Fibroblast of mammary gland (primary cell): ENCODE results near the gene PODXL2.

Experiments used
- DNase-seq: peaks from one replicate; pipeline ENCODE4 v3.0.0-alpha.2; 2010; ENCODE audit warnings: low read depth
- H3K4me3 ChIP-seq: 2 replicates; pipeline ENCODE4 v1.5.1; 2011; ENCODE audit warnings: low read depth, mild to moderate bottlenecking, low read length, moderate library complexity; ENCODE audit not compliant: control insufficient read depth
- TF ChIP-seq, protein P1 (sequence below): conservative IDR thresholded peaks from 2 replicates; pipeline ENCODE4 v1.5.1; 2011; ENCODE audit warnings: low read depth, low read length, inconsistent platforms; ENCODE audit not compliant: control insufficient read depth, insufficient read depth

PODXL2 gene, protein sequence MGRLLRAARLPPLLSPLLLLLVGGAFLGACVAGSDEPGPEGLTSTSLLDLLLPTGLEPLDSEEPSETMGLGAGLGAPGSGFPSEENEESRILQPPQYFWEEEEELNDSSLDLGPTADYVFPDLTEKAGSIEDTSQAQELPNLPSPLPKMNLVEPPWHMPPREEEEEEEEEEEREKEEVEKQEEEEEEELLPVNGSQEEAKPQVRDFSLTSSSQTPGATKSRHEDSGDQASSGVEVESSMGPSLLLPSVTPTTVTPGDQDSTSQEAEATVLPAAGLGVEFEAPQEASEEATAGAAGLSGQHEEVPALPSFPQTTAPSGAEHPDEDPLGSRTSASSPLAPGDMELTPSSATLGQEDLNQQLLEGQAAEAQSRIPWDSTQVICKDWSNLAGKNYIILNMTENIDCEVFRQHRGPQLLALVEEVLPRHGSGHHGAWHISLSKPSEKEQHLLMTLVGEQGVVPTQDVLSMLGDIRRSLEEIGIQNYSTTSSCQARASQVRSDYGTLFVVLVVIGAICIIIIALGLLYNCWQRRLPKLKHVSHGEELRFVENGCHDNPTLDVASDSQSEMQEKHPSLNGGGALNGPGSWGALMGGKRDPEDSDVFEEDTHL

DNA sequence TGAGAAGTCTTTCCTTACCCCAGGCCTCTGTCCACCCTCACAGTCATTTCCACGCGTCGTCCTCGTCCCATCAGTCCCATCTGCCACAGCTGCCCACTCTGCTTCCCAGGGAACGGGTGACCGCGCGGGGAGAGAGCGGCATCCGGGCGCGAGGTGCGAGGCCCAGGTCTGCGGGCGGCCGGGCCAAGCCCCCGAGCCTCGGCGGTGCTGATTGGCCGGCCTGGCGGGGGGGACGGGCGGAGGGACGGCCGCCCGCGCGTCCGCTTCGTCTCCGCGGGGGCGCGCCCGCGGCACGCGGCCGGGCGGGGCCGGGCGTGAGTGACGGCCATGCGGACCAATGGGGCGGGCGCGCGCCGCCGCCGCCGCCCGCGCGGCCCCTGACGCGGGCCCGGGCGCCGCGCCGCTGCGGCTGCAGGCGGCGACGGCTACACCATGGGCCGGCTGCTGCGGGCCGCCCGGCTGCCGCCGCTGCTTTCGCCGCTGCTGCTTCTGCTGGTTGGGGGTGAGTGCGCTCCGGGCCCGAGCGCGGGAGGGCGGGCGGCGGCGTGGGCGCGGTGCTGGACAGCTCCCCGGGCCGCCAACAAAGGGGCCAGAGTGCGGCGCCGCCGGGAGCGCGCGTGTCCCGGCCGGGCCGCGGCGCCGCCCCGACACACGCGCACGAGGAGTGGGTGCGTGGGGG, at the start of gene PODXL2:
TSS of gene PODXL2 (plus strand) at position 398 of the 679 bp plus-strand sequence. CDS start at position 433, 35 bp downstream.
- peak; percentile 21 for DNase-seq
- TF ChIP-seq, protein P1, sequence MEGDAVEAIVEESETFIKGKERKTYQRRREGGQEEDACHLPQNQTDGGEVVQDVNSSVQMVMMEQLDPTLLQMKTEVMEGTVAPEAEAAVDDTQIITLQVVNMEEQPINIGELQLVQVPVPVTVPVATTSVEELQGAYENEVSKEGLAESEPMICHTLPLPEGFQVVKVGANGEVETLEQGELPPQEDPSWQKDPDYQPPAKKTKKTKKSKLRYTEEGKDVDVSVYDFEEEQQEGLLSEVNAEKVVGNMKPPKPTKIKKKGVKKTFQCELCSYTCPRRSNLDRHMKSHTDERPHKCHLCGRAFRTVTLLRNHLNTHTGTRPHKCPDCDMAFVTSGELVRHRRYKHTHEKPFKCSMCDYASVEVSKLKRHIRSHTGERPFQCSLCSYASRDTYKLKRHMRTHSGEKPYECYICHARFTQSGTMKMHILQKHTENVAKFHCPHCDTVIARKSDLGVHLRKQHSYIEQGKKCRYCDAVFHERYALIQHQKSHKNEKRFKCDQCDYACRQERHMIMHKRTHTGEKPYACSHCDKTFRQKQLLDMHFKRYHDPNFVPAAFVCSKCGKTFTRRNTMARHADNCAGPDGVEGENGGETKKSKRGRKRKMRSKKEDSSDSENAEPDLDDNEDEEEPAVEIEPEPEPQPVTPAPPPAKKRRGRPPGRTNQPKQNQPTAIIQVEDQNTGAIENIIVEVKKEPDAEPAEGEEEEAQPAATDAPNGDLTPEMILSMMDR: no peak
- no peak within 1 kb of the TSS for H3K4me3 ChIP-seq

DNA sequence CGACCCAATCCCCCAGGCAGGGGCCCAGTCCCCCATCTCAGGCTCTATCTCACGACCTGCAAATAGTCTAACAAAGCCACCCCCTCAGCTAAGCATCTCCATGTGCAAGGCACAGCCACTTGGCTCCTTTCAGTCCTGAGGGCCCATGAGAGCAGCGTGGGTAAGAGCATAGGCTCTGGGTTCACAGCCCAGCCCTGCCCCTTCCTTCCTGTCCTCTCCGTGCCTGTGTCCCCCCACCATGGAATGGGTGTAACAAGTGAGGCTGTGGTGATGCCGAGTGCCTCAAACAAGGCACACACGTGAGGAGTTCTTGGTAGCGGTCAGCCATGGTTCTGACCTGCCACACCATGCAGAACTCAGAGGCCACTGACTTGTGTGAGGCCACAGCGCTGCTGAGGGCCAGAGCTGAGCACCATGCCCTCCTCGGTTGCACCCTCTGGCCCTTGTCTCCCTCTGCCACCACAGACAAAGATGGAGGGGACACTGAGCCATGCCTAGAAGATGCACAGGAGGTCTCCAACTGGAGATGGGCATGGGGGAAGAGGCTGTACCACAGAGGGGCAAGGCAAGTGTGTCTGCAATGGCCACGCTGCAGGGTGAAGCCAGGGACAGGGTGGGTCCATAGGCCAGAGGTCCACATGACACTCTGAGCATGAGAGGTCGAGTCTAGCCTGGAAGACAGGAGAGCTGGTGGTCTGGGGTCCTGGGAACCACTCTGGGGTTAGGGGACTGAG, 48.5 kb upstream of the PODXL2 start:
- TF ChIP-seq, protein P1: no peak
- DNase-seq: no peak
- no peak overlapping the region for H3K4me3 ChIP-seq

DNA sequence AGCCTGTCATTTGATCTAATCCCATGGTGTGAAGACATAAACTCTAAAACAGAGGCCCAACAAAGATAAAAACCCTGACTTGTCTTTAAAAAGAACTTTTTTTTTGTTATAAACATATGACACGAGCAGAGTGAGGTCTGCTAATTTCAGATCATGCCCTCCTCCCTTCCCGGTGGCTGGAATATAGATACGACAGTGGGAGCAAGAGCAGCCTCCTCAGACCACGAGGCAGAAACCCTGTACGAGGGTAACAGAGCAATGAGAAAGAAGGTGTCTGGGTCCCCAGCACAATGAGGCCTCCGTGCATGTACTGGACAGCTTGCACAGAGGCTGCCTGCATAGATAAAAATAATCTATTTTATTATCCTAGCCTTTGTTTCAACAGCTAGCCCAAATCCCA, 44.3 kb upstream of the PODXL2 start:
- no peak overlapping the region for H3K4me3 ChIP-seq
- TF ChIP-seq, protein P1: no peak
- DNase-seq: no peak

DNA sequence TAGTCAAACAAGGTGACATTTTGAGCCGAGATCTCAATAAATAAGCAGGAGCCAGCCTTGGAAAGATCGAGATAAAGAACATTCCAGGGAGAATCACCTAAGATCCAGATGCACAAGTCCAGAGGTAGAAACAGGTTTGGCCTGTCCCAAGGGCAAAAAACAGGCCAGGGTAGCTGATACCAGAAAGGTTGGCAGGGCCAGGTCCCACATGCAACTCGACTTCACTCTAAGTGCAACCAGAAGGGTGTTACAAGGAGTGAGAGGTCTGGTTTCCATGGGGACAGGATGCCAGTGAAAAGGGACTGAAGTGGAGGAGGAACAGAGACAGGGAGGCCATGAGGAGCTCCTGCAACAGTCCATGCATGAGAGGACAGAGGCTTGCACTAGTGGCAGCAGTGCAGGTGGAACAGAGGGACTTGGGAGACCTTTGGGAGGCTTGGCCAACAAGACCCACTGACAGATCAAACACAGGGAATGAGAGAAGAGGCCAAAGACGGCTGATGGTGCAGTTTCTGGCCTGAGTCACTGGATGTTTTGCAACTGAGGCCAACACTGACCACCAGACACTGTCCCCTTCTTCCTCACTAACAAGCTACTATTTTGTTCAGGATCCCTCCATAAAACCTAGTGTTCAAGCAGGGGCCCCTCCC, 43.7 kb upstream of the PODXL2 start:
- peak; percentile 67 for DNase-seq
- TF ChIP-seq, protein P1: no peak
- H3K4me3 ChIP-seq: no peak overlapping the region

DNA sequence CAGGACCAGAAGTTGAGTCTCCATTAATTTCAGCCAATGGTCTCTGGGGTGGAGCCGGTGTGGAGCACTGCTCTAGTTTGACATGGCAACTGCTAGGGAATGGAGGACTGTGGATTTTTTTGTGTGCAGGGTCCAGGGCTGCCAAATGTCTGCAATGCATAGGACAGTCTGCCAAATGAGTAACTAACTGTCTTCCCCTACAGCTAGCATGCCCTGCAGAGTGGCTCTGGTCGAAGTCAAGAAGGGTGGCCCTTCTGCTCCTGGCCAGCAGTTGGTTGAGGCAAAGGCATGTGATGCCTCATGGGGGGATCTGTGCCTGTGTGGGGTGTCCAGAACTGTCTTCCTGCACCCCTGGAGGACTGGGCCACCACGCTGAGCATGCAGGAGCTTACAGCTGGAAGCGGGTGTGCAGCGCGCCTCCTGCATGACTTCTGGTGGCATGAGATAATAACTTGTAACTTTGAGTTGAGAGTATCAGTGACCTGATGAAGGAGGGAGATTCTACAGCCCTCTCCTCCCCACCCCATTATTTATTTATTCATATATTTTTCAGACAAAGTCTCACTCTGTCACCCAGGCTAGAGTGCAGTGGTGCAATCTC, 43.1 kb upstream of the PODXL2 start:
- TF ChIP-seq, protein P1: no peak
- no peak for DNase-seq
- H3K4me3 ChIP-seq: no peak overlapping the region

DNA sequence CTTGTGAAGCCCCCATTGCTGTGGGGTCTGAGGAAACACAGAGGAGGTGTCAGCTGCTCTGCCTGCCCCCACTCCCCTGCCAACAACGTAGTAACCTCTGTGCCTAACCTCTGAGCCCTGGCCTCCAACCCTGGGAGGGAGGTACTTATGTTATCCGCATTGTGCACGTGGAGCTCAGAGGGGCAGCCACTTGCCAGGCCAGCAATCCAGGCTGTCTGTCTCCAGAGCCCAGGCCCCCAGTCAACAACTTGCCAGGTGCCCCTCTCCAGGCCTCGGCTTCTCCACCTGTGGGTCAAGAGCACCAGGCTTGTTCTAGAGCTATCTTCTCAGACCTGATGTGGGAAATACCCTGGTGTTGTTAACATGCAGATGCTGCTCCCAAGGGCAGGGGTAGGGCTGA, 41.1 kb upstream of the PODXL2 start:
- no peak overlapping the region for H3K4me3 ChIP-seq
- no peak for DNase-seq
- TF ChIP-seq, protein P1: no peak
